LHCN-M2 (cell line): ENCODE results near the gene ATP5MK. TPM values are rescaled to one million over a fixed set of nuclear protein-coding genes. Genes with fewer than 3 reads are reported as not detected.
A peak's percentile ranks its signal among the peaks of the same experiment; 100 is the strongest.
"Not testable (repeated sequence)": the region's sequence is repeated elsewhere in the genome, so short reads cannot be mapped to it uniquely, and the experiment has no call there.

Source experiments
- DNase-seq: peaks from one replicate; pipeline ENCODE4 v3.0.0-alpha.2; 2012; ENCODE audit warnings: low read depth
- total RNA-seq: library from RNA; depleted of rRNA; stranded (reverse); fragments of >200 nt; gene quantifications from 2 replicates; pipeline ENCODE4 v1.2.3, GENCODE V29; 2014; rRNA removed

Gene ATP5MK
- total RNA-seq, 1 experiment from 2014 or later: 276 TPM

DNA sequence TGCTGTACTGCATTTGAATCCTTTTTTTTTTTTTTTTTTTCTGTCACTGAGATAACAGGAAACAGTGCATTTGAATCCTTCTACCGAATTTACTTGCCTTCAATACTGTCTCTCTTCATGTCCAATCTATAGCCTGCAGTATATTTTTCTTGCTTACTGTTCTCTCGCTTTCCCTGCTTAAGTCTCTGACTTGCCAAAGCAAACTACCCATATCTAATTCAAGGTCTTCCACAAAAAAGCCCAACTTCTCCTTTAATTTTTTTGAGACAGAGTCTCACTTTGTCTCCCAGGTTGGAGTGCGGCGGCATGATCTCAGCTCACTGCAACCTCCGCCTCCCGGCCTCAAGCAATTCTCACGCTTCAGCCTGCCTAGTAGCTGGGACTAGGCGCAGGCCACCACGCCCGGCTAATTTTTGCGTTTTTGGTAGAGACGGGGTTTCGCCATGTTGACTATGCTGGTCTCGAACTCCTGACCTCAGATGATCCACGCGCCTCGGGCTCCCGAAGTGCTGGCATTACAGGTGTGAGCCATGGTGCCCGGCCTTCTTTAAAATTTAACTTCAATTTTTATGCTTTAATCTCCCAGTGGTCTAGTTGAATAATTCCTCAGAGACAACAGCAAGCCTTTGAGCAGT is 1.0 kb upstream of the ATP5MK start:
- no peak for DNase-seq

DNA sequence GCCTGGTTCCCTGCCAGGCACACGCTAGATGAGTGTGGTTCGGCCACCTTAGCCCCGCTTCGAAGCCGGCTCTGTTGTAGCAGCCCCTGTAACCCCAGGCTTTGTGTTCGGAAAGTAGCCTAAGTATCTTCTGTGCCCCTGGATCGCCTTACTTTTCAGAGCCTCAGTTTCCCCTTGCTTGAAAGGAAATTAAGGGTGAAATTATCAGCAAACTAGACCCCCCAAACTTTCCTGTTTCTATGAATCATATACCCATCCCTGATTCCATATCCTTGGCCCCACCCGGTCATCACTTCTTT is 463 bp upstream of the ATP5MK start:
- DNase-seq: no peak

DNA sequence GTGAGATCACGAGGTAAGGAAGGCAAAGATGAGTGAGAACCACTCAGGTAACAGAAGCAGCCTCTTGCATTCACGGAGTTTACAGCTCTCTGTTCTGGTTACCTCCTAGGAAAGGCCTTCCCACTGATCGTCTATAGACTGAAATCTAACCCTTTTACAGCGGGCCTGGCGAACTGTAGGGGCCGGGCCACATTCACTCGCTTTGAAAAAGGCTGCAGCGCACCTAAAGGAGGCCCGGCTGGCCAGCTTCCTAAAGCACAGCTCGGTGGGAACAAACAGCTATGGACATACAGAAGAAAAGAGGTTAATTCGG is 565 bp downstream of the ATP5MK start:
- DNase-seq: peak; percentile 12

GRCh38 chr10:103394180-103394579 is 2.1 kb downstream of the ATP5MK start:
- no peak for DNase-seq

GRCh38 chr10:103382769-103383168 is 13.5 kb downstream of the ATP5MK start:
- DNase-seq: no peak

- DNase-seq: no peak
Observed at GRCh38 chr10:103374263-103374662, 22.0 kb downstream of the ATP5MK start.

DNA sequence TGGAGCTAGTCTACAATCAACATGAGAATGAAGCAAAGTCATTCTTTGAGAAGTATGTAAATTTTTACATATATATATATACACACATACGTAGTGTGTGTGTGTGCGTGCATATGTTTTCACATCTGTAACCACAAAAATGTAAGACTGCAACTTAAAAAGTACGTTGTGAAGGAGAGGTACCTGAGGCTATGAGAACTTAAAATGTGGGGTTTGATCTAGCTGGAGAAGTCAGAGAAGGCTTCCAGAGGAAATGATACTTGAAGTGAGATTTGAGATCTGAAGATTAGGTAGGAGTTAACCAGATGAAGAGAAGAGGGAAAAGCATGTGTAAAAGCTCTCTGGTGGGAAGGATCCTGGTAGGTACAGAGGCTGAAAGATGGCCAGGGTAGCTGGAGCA is 22.7 kb downstream of the ATP5MK start:
- no peak for DNase-seq

- peak; percentile 95 for DNase-seq
Observed at GRCh38 chr10:103367782-103368518, 28.3 kb downstream of the ATP5MK start, which contains the start of gene TAF5. Gene TAF5, plus strand, starts transcription at chr10:103367976. Its CDS starts 14 bp downstream, at chr10:103367990.

DNA sequence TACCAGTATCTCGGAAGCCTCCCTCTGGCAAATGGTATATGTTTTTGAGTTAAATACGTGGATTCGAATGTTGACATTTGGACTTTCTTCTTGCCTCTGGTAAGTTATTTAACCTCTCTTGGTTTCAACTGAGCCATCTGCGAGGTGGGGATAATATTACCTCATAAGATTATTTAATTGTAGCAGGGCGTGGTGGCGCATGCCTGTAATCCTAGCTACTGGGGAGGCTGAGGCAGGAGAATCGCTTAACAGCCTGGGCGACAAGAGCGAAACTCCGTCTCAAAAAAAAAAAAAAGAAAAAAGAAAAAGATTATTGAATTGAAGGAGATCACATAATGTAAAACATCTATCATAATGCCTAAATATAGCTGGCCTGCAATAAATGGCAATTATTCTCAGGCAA is 28.9 kb downstream of the ATP5MK start:
- DNase-seq: no peak

GRCh38 chr10:103360791-103361190 is 35.5 kb downstream of the ATP5MK start:
- peak; percentile 58 for DNase-seq

DNA sequence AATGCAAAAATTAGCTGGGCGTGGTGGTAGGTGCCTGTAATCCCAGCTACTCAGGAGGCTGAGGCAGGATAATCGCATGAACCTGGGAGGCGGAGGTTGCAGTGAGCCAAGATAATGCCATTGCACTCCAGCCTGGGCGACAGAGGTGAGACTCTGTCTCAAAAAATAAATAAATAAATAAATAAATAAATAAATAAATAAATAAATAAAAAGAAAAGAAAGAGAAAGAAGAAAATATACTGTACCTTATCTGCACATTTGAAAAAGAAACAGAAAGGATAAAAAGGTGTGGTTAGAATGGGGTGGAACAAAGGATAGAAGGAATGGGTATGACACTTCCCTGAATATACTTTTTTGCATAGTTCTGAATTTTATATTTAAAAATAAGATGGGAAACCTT is 36.8 kb downstream of the ATP5MK start:
- DNase-seq: not testable (repeated sequence)

DNA sequence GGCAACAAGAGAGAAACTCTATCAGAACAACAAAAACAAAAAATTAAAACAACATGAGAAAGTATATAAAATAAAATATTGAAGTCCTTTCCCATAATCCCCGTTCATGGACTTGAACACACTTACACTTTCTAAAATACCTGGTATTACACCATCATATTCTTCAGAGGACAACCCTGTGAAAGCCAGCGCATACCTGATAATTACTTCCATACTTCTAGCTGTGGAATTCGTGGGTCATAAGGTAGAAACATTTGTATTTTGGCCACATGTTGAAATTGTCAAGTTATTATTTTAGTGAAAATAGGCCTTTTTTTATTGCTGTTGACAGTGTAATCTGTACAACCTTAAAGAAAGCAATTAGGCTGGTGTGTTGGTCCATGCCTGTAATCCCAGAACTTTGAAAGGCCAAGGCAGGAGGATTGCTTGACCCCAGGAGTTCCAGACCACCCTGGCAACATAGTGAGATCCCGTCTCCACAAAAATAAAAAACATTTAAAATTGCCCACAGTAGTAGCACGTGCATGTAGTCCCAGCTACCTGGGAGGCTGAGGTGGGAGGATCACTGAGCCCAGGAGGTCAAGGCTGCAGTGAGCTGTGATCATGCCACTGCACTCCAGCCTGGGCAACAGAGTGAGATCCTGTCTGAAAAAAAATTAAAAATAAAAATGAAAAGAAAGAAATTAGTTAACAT is 40.2 kb downstream of the ATP5MK start:
- DNase-seq: no peak

DNA sequence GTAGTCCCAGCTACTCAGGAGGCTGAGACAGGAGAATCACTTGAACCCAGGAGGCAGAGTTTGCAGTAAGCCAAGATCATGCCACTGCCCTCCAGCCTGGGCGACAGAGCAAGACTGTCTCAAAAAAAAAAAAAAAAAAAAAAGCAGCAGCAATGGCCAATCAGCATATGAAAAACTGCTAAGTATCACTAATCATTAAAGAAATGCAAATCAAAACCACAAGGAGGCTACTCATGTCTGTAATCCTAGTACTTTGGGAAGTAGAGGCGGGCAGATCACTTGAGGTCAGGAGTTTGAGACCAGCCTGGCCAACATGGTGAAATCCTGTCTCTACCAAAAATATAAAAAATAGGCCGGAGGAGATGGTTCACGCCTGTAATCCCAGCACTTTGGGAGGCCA is 41.7 kb downstream of the ATP5MK start:
- not testable (repeated sequence) for DNase-seq

DNA sequence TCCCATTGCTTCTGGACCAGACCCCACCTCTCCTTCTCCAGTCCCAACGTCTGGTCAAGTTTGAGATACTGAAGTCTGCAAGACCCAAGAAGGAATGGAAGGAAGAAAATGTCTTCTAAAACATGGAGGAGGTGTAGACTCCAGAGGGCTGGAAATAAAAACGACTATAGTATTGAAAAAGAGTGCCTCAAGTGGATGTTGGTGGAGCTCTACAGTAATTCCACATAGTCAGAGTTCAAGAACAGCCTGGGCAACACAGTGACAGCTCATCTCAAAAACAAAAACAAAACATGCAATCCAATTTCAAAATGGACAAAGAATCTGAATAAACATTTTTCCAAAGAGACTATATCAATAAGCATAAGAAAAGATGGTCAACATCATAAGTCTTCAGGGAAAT is 43.0 kb downstream of the ATP5MK start:
- DNase-seq: peak; percentile 17

DNA sequence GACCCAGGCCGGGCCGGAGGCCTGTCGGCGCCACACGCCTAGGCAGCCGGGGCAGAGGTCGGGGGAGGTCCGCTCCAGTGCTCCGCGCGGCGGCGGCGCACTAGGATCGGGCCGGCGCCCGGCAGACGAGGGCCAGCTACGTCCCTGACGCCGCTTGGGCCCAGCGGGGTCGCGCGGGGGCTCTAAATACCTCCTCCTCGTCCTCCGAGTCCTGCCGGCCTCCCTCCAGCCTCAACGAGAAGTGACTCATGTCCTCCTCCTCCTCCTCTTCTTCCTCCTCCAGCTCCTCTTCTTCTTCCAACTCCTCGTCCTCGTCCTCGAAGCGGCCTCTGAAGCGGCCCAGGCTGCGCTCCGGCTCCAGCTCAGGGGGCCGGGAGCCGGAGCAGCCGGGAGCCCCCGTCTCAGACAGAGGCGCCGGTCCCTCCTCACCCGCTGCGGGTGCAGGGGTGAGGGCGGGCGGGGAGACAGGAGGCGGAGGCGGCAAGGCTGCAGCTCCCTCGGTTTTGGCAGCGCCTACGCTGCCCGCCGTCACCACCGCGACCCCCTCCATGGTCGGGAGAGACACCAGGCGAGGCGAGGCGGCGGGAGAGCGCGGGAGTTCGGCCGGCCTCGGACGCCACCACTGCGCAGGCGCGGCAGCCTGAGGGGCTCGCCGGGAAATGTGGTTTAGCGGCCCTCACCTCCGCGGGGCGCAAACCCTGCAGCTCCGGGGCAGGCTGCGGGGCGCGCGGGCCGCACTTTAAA is 45.6 kb downstream of the ATP5MK start, which contains the start of gene PCGF6:
Gene PCGF6 (minus strand): TSS at position 624 of the 744 bp plus-strand sequence. CDS start 74 bp downstream, at position 550.
- peak; percentile 77 for DNase-seq

- DNase-seq: no peak
Observed at GRCh38 chr10:103350175-103350516, 46.1 kb downstream of the ATP5MK start.

Other genes with a start within 250 kb of the ATP5MK start
- 35.5 and 41.8 TPM in 2 replicates for gene NT5C2, start 203.2 kb downstream of the ATP5MK start, total RNA-seq
- not detected in 2 replicates for gene RPEL1, start 150.6 kb downstream of the ATP5MK start, total RNA-seq
- not detected in 2 replicates for gene INA, start 119.3 kb downstream of the ATP5MK start, total RNA-seq
- 16.1 and 17.2 TPM in 2 replicates for gene PCGF6, start 45.3 kb downstream of the ATP5MK start, total RNA-seq
- 6.5 and 6.9 TPM in 2 replicates for gene TAF5, start 28.5 kb downstream of the ATP5MK start, total RNA-seq
- gene PDCD11, start 151 bp upstream of the ATP5MK start, total RNA-seq: 33.0 and 37.3 TPM in 2 replicates
- gene CALHM2, start 55.9 kb upstream of the ATP5MK start, total RNA-seq: 28.0 and 28.1 TPM in 2 replicates
- not detected in 2 replicates for gene CALHM1, start 62.4 kb upstream of the ATP5MK start, total RNA-seq
- gene CALHM3, start 82.8 kb upstream of the ATP5MK start, total RNA-seq: not detected in 2 replicates
- gene NEURL1, start 97.2 kb upstream of the ATP5MK start, total RNA-seq: 0.06 TPM in 1 of 2 replicates, not detected in the other